GM12873 (cell line): ENCODE data around the gene RRAGC.

Source experiments
- CTCF ChIP-seq: IDR thresholded peaks from 2 replicates; pipeline ENCODE4 v1.5.1; 2012; ENCODE audit warnings: low read depth, mild to moderate bottlenecking, moderate library complexity, low read length, control low read depth; ENCODE audit not compliant: insufficient read depth; ENCODE audit errors: missing control alignments

Gene RRAGC

GRCh38 chr1:38859561-38860453, at the start of gene RRAGC:
Gene RRAGC, minus strand, starts transcription at chr1:38859772. Its CDS starts 126 bp downstream, at chr1:38859646.
- no peak for TF ChIP-seq CTCF

GRCh38 chr1:38908821-38909220, 49.2 kb upstream of the RRAGC start:
- no peak for TF ChIP-seq CTCF

- no peak for TF ChIP-seq CTCF
Measured at GRCh38 chr1:38905985-38906384, 46.4 kb upstream of the RRAGC start.

- TF ChIP-seq CTCF: no peak
Measured at GRCh38 chr1:38899560-38899959, 40.0 kb upstream of the RRAGC start.

GRCh38 chr1:38898653-38899230, 39.2 kb upstream of the RRAGC start:
- no peak for TF ChIP-seq CTCF

- no peak for TF ChIP-seq CTCF
Measured at GRCh38 chr1:38896169-38896568, 36.6 kb upstream of the RRAGC start.

GRCh38 chr1:38892976-38893375, 33.4 kb upstream of the RRAGC start:
- TF ChIP-seq CTCF: no peak
